GM11168 (cell line): Measurements from ENCODE around the gene TBC1D4.
"Not testable (repeated sequence)": the region's sequence is repeated elsewhere in the genome, so short reads cannot be mapped to it uniquely, and the experiment has no call there.

Source experiments
- in situ Hi-C: fragments of 300-500 bp; cut with MboI; formaldehyde crosslinking; loops from one replicate; pipeline ENCODE4 v1.12.0; 2022; ENCODE audit warnings: low sequenced_read_pairs; ENCODE audit not compliant: unreplicated experiment

TBC1D4 gene

DNA sequence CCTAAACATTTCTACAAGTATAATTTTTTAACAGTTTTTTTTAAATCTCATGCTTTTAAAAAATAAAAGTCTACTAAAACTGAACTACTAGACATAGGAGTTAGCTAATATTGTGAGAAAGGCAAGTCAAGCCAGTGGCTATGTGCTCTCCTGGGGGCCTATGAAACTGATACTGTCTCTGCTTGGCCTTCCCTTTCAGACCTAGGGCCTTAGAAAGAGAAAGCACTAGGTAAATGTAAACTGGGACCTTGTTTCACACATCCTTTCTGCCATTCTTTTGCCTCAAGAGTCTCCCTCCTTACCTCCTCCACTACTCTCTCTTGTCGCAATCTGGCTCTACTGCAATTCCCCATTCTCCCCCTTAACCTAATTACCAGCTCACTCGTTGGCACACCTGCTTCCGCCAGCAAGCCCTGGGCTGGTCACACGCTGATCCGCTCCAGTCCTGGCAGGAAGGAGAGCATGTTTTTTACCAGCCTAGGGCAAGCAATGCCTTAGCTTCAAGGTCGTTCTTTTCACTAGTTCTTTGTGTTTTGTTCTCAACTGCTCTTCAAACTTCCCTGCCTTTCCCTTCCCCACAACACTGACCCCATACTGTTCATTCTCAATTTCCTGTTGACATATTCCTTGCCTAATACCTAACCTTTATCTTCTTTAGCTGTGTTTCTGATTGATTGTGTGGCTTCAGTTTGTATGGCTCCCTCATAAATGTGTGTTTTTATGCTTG, 23.1 kb downstream of the TBC1D4 start:
- in situ Hi-C loops: no loop called here

- in situ Hi-C loops: no loop called here
Measured at GRCh38 chr13:75455962-75456361, 26.0 kb downstream of the TBC1D4 start.

DNA sequence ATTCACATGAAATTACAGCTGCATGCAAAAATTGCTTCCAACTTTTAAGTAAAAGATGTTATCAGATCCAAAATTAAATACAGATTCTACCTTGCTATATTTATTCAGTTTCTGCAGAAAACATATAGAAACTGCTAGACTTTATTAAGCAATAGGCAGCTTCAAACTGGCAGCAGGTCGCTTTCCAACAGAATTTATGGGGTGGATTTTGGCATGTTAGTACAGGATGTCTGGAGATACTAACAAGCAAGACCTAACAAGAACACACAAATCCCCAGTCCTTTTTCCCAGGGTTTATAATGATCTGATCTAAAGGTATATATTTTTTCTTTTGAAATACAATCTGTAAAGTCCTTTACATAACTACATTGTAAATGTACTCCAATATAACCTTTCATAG, 27.5 kb downstream of the TBC1D4 start:
- in situ Hi-C loops: no loop called here

DNA sequence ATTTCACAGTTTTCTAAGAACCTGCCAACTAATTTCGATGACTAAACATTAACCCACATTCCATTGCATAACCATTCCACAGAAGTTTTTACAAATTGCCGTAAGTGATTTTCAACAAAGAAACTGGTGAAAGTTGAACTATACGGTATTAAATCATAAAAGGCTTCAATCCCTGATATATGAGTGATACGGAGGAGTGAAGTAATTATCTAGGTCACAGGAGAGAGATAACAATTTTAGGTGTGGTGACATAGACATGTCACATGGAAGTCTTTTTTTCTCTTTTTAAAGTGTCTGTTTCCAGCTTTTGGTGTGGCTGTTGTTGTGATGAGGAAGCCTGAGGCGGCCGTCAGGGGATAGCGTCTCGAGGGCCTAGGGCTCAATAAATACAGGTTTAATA, 29.4 kb downstream of the TBC1D4 start:
- in situ Hi-C loops: no loop called here

DNA sequence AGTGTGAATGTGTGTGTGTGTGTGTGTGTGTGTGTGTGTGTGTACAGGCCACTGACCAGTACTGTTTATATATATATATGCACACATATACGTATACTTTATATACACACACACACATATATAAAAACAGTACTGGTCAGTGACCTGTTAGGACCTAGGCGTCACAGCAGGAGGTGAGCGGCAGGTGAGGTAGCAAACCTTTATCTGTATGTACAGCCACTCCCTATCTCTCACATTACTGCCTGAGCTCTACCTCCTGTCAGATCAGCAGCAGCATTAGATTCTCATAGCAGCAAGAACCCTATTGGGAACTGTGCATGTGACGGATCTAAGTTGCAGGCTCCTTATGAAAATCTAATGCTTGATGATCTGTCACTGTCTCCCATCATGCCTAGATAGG, 34.5 kb downstream of the TBC1D4 start:
- in situ Hi-C loops: no loop called here

DNA sequence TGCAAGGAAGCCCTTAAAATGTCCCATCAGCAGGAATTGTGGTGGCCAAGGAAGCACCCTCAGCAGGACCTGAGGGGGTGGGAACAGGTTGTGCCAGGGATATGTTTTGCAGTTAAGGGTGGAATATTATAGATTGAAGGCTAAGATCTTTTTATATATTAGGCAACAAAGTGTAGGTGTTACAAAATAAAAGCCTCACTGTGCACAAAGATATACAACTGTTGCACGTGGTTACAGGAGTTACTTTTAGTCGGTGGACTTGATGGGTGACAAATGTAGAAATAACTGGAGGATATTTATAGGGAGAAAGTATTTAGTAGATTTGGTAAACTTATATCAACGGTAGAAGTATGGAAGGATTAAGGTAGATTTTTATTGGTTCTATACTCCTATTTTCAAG, 35.1 kb downstream of the TBC1D4 start:
- in situ Hi-C loops: no loop called here

DNA sequence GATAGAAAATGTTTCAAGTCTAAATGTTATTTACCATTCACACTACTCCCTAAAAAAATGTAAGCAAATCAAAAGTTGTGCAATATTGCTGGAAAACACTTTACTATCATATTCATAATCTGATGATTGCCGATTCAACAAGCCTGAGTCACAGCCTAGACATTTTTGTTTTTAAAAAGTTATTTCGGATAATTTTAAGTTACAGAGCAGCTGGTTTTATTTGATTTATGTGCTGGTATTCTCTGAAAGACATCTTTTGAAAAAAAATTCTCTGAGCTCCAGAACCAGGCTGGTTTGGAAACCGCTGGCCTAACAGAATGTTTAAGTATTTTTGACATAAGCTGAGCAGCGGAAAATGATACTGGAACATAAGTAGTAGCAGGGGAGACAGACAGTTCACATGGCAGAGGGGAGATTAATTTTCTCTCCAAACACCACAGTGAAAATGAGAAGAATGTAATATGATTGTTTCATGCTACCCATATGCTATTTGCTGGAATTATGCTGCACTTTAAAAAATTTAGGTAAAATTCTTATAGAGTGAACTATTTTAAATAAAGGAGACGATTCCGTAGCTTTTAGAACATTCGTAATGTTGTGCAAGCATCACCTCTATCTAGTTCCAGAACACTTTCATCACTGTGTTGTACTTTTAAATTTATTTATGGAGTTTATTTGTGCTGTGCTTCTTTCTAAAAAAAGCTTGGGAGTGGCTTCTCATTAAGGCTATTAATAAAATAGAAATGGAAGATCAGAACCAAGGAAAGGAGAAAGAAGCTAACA, 36.1 kb downstream of the TBC1D4 start:
- in situ Hi-C loops: no loop called here

DNA sequence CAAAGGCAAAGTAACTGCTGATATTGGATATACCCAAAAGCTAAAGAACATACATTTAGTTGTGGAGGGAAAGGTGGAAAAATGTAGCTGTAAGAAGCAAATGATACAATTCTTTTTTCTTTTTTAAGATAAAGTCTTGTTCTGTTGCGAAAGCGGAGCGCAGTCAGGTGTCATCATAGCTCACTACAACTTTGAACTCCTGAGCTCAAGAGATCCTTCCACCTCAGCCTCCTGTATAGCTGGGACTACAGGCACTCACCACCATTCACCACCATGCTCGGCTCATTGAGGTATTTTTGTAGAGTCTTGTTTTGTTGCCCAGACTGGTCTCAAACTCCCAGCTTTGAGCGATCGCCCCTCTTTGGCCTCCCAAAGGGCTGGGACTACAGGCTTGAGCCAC, 38.0 kb downstream of the TBC1D4 start:
- in situ Hi-C loops: no loop called here

DNA sequence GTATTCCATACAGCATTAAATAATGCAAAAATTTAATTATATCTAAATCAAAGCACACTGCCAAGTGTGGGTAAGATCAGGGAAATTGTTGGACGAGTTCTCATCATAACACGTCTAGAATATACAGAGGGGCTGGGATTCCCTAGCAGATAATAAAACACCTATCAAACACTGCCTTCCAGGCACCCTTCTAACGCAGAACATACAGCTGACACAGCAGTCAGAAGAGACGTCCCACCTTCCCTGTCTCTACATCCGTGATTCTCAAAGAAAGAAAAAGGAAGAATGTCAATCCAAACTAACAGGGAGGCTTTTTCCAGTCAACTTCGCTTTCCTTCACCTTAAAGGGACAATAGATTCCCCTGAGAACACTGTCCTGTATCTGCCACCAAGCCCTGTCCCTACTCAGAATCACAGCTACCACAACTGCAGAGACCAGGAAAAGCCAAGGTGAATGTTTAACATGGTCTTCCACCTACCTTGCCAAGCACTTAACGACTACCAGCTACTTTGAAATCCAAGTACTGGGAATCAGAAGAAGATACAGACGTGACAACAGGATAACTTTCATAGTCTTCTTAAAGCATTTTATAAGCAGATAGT, 38.5 kb downstream of the TBC1D4 start:
- in situ Hi-C loops: no loop called here

- in situ Hi-C loops: no loop called here
Measured at GRCh38 chr13:75442736-75443234, 39.2 kb downstream of the TBC1D4 start.

DNA sequence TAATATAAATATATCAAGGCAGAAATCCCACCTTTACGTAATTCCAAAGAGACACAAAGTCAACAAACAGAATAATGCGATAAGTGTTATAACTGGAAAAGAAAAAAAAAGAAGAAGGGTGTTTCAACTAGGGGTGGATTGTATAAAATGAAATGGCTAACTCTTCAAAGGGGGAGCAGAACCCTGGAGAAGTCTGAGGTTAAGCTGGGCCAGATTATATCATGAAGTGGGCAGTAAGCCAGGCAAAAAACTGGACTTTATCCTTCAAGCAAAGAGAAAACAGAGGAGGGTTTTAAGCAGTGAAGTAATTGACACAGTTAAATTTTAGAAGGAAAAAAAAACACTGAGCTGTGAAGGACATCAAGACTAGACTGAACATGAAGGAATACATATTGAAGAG, 41.9 kb downstream of the TBC1D4 start:
- in situ Hi-C loops: no loop called here

DNA sequence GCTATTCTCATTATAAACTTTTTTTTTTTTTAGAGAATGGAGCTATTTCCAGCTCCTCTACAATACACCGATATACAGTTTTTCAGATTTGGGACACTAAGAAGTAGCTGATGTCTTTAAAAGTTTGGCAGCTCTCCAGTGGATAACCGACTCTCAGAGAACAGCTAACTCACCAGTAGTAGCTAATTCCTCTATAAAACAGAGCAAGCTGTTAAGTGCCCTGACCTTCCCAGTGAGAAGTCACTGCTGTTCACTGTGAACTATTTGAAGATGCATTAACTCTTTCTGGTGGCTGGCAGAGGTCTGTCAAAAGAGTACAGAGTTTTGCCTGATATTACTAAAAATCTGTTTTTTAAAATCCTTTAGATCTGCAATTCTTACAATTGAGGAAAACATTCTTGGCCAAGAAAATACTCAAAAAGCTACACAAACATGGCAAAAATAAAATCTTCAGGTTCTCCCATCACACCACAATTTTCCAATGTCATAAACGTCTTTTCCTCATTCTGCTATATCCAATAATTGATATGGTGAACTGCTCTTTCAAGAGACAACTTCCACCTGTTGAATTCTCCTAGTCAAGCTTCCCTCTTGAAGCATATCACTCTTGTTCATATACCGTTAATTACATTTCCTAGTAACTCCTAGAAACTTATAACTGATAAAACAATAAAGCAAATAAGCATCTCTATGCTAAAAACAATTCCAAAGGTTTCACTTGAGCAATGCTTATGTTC, 44.2 kb downstream of the TBC1D4 start:
- in situ Hi-C loops: no loop called here

DNA sequence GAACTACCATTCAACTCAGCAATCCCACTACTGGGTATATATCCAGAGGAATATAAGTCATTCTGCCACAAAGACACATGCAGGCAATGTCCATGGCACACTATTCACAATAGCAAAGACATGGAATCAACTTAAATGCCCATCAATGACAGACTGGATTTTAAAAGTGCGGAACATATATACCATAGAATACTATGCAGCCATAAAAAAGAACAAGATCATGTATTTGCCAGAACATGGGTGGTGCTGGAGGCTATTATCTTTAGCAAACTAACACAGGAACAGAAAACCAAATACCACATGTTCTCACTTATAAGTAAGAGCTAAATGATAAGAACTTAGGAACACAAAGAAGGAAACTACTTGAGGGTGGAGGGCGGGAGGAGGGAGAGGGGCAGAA, 47.8 kb downstream of the TBC1D4 start:
- in situ Hi-C loops: not testable (repeated sequence)

- in situ Hi-C loops: no loop called here
Measured at GRCh38 chr13:75432811-75433244, 49.1 kb downstream of the TBC1D4 start.

DNA sequence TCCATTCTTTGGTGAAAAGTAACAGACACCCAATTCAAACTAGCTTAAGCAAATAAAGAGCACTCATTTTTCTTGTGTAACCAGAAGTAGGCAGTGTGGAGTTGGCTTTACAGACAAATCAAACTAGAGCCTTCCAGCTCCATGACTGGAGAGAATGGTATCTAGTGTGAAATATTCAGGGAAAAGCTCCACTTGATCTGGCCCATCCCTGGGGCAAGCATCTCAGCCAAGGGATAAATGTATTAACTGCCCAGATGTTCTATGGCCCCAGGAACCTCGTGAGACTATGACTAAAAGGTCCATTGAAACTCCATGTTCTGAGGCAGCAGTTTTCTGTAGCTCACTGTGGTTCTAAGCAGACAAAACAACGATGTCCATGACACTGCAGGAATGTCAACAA, 49.9 kb downstream of the TBC1D4 start:
- in situ Hi-C loops: no loop called here

DNA sequence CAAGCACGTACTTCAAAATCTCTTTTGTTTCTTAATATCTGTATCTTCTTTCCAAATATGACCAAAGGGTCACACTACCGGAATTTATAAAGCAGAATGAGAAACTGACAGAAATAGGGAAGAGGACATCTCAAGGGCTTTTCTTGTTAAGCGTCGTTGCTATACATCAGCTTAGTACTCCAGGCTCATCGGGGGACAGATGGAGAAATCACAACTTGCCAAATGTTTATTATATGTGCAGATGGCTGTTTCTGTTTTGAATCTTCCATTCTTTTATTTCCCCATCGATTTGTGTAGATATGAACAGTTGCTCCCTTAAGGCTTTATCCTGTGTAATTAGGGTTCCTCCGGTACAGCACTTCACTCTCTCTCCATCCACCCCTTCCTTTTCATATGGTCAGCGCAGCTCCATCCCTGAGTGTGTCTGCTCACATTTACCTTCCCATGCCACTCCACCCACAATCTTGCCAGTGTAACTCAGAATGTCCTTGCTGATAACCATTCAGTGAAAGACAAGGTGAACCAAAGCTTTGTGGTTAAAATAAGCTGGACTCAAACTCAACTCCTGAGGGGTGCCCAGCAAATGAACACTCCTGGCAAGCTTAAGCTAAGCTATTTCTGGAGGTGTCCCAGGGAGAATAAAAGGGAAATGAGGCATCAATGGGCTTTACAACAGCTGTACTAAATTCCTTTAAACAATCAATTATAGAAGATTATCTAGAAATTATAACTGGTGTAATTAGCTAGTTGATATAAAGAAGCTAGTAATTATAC, 51.3 kb downstream of the TBC1D4 start:
- in situ Hi-C loops: no loop called here

GRCh38 chr13:75426421-75426820, 55.5 kb downstream of the TBC1D4 start:
- in situ Hi-C loops: no loop called here

- in situ Hi-C loops: no loop called here
Measured at GRCh38 chr13:75425216-75426009, 56.6 kb downstream of the TBC1D4 start.

GRCh38 chr13:75423946-75424345, 58.0 kb downstream of the TBC1D4 start:
- in situ Hi-C loops: no loop called here
